Measurements from ENCODE around the gene PPP1R14C.

PPP1R14C gene

DNA sequence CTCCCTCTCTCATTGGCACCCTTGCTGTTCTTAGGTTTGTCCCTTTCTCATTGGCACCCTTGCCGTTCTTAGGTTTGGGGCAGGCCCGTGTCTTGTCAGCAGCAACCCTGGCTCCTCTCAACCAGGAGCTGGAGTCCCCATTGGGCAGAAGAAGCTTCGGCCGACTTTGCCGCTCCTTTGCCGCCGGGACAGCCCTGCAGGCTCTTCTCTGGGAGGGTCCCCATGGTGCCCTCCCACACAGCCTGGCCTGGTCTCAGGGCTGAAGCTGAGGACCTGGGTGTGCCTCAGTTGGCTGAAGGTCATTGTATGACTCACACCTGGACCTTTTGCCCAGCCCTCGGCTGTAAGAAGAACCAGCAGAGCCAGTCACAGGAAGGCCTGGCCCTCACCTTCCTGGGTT, 59.6 kb downstream of the PPP1R14C start:
- H3K4me3 ChIP-seq (ENCODE audit: control insufficient read depth, low read depth, low read length), result no peak overlapping the region
- DNase-seq (ENCODE audit: low read depth), result no peak
- TF ChIP-seq, protein P1, sequence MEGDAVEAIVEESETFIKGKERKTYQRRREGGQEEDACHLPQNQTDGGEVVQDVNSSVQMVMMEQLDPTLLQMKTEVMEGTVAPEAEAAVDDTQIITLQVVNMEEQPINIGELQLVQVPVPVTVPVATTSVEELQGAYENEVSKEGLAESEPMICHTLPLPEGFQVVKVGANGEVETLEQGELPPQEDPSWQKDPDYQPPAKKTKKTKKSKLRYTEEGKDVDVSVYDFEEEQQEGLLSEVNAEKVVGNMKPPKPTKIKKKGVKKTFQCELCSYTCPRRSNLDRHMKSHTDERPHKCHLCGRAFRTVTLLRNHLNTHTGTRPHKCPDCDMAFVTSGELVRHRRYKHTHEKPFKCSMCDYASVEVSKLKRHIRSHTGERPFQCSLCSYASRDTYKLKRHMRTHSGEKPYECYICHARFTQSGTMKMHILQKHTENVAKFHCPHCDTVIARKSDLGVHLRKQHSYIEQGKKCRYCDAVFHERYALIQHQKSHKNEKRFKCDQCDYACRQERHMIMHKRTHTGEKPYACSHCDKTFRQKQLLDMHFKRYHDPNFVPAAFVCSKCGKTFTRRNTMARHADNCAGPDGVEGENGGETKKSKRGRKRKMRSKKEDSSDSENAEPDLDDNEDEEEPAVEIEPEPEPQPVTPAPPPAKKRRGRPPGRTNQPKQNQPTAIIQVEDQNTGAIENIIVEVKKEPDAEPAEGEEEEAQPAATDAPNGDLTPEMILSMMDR (IDR thresholded peaks at IDR 0.05; ENCODE audit: control insufficient read depth, insufficient read depth, low read depth, low read length, missing control alignments), result no peak

GRCh38 chr6:150202934-150203333, 60.1 kb downstream of the PPP1R14C start:
- TF ChIP-seq, protein P1 (IDR thresholded peaks at IDR 0.05; ENCODE audit: control insufficient read depth, insufficient read depth, low read depth, low read length, missing control alignments), result no peak
- H3K4me3 ChIP-seq (ENCODE audit: control insufficient read depth, low read depth, low read length), result no peak overlapping the region
- no peak for DNase-seq (ENCODE audit: low read depth)

DNA sequence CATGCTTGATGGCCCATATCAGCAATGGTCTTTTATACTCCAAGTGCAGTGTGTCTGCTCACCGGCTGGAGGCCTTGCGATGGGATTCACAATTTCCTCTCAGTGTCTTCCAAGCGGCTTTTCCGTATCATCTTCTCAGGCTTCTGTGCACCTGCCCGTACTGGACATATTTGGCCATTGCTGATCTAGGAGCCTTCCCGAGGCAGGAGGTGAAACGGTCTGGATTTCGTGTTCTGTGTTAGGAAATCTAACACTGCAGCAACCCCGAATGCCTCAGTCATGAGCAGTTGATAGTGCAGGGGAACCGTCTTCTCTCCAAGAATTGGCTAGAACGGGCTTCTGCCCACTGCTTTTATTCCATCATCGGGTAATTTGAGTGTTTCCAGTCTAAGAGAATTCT, 60.5 kb downstream of the PPP1R14C start:
- DNase-seq (ENCODE audit: low read depth), result no peak
- TF ChIP-seq, protein P1 (IDR thresholded peaks at IDR 0.05; ENCODE audit: control insufficient read depth, insufficient read depth, low read depth, low read length, missing control alignments), result no peak
- no peak overlapping the region for H3K4me3 ChIP-seq (ENCODE audit: control insufficient read depth, low read depth, low read length)

- DNase-seq (ENCODE audit: low read depth), result no peak
- TF ChIP-seq, protein P1 (IDR thresholded peaks at IDR 0.05; ENCODE audit: control insufficient read depth, insufficient read depth, low read depth, low read length, missing control alignments), result no peak
Observed at GRCh38 chr6:150203871-150204545, 61.2 kb downstream of the PPP1R14C start.

GRCh38 chr6:150204705-150205472, 62.0 kb downstream of the PPP1R14C start:
- DNase-seq (ENCODE audit: low read depth), result no peak
- no peak overlapping the region for H3K4me3 ChIP-seq (ENCODE audit: control insufficient read depth, low read depth, low read length)
- TF ChIP-seq, protein P1 (IDR thresholded peaks at IDR 0.05; ENCODE audit: control insufficient read depth, insufficient read depth, low read depth, low read length, missing control alignments), result no peak

More at GRCh38 chr6:150203871-150204545, 61.2 kb downstream of the PPP1R14C start:
- H3K4me3 ChIP-seq (ENCODE audit: control insufficient read depth, low read depth, low read length), result no peak overlapping the region

- TF ChIP-seq, protein P1 (IDR thresholded peaks at IDR 0.05; ENCODE audit: control insufficient read depth, insufficient read depth, low read depth, low read length, missing control alignments), result no peak
- no peak overlapping the region for H3K4me3 ChIP-seq (ENCODE audit: control insufficient read depth, low read depth, low read length)
- no peak for DNase-seq (ENCODE audit: low read depth)
Observed at GRCh38 chr6:150207931-150208570, 65.2 kb downstream of the PPP1R14C start.
